OCI-LY3 (cell line): ENCODE measurements around the gene PDF.
A peak's percentile ranks its signal among the peaks of the same experiment; 100 is the strongest.

Experiments used
- H2AFZ ChIP-seq: fragments of 200-600, 300-600 bp; shearing (Covaris generic); 2 replicates; pipeline ENCODE4 v1.6.0; 2014; ENCODE audit warnings: antibody characterized with exemption, low read depth, low read length
- H3K27ac ChIP-seq: fragments of 200-600, 300-600 bp; sonication (generic); 2 replicates; pipeline ENCODE4 v1.5.1; 2014; ENCODE audit warnings: mild to moderate bottlenecking, low read length, moderate library complexity, mixed read lengths
- H3K27me3 ChIP-seq: fragments of 200-600, 300-600 bp; sonication (generic); 2 replicates; pipeline ENCODE4 v1.6.1; 2014; ENCODE audit warnings: low read depth, low read length, mixed read lengths
- H3K36me3 ChIP-seq: fragments of 200-600, 300-600 bp; sonication (generic); replicated peaks from 2 replicates; pipeline ENCODE3; 2014; ENCODE audit warnings: low read depth, low read length, mixed read lengths
- H3K4me1 ChIP-seq: fragments of 300-600, 200-600 bp; sonication (generic); 2 replicates; pipeline ENCODE4 v1.6.1; 2014; ENCODE audit warnings: low read length, mixed read lengths
- H3K4me2 ChIP-seq: fragments of 200-600, 300-600 bp; sonication (generic); 2 replicates; pipeline ENCODE4 v1.6.1; 2014; ENCODE audit warnings: low read length, mixed read lengths
- H3K4me3 ChIP-seq: fragments of 300-600, 200-600 bp; sonication (generic); 2 replicates; pipeline ENCODE4 v1.5.1; 2014; ENCODE audit warnings: antibody characterized with exemption, mild to moderate bottlenecking, low read length, moderate library complexity
- H3K79me2 ChIP-seq: fragments of 300-600, 200-600 bp; shearing (Covaris generic); 2 replicates; pipeline ENCODE4 v1.6.1; 2014; ENCODE audit warnings: mild to moderate bottlenecking, low read length, mixed read lengths
- H3K9ac ChIP-seq: fragments of 300-600, 200-600 bp; shearing (Covaris generic); 2 replicates; pipeline ENCODE4 v1.6.0; 2014; ENCODE audit warnings: mild to moderate bottlenecking, low read length, moderate library complexity
- H3K9me3 ChIP-seq: fragments of 200-600, 300-600 bp; shearing (Covaris generic); 2 replicates; pipeline ENCODE4 v1.6.1; 2014; ENCODE audit warnings: low read length, mixed read lengths; ENCODE audit not compliant: insufficient read depth
- H4K20me1 ChIP-seq: fragments of 200-600, 300-600 bp; sonication (generic); 2 replicates; pipeline ENCODE4 v1.6.1; 2016; ENCODE audit warnings: low read length, mixed read lengths; ENCODE audit not compliant: insufficient read depth
- CTCF ChIP-seq: fragments of 200-600, 300-600 bp; sonication (generic); IDR thresholded peaks from 2 replicates; pipeline ENCODE4 v1.5.1; 2014; ENCODE audit warnings: antibody characterized with exemption, low read length, low read depth
- EZH2phosphoT487 ChIP-seq: fragments of 200-600 bp; shearing (Covaris generic); IDR thresholded peaks from 2 replicates; pipeline ENCODE4 v1.6.1; 2018; ENCODE audit warnings: antibody characterized with exemption, mixed run types, low read depth

PDF gene

DNA sequence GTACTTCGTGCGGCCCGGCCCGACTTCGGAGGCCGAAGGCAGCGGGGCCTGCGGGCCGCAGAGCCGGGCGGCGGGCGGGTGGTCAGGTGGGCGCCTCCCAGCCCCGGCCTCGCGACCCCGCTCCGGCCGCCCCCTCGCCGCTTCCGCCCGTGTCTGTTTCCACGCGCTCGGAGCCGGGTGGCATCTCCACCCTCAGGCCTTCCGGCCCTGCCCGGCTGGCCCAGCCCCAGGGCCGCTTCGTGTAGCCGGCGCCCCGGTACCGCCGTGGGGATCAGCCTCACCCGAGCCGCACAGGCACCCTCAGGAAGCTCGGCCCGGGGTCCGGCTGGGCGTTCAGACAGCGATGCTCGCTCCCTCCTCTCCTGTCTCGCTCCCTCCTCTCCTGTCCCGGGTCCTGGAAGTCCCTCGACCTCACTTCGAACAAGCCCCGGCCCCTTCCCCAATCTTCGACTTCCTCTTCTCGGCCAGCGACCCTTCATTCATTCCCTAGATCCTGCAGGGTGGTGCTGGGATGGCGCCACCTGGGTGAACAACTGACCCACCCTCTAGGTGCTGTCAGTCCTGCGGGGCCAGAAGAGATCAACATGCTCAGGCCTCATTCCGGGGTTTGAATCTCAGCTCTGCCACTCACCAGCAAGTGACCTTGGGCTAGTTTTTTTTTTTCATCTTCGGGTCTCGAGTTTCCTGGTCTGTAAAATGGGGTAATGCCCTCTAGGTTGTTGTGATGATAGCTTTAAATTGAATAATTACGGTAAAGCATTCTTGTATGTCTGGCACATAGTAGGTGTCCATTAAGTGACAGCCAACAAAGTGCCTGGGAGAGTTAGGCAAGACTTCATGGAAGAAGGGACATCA, 18.6 kb downstream of the PDF start:
- H3K9ac ChIP-seq, result peak overlapping the region; percentile 84
- H3K9me3 ChIP-seq, result no peaks in the 10 kb centered on the region
- peak overlapping the region; percentile 93 for H3K4me3 ChIP-seq
- H3K36me3 ChIP-seq, result peaks cover 26% of the 10 kb centered on the region
- H2AFZ ChIP-seq, result no peak overlapping the region
- H3K27me3 ChIP-seq, result no peaks in the 10 kb centered on the region
- peaks cover 6% of the 10 kb centered on the region for H4K20me1 ChIP-seq
- TF ChIP-seq CTCF (peak; percentile 29), EZH2phosphoT487 (no peak)
- peaks cover 3% of the 10 kb centered on the region; the same call in 1 of the 2 replicates for H3K4me1 ChIP-seq
- H3K27ac ChIP-seq, result peak overlapping the region; percentile 49
- H3K79me2 ChIP-seq, result peaks cover 40% of the 10 kb centered on the region
- H3K4me2 ChIP-seq, result peak overlapping the region; percentile 73

- Histone ChIP-seq H3K79me2 (peaks cover 40% of the 10 kb centered on the region), H3K4me1 (peaks cover 3% of the 10 kb centered on the region; the same call in 1 of the 2 replicates), H4K20me1 (peaks cover 6% of the 10 kb centered on the region), H3K4me2 (peak within 1 kb of the TSS; percentile 82), H3K4me3 (peak within 1 kb of the TSS; percentile 93), H2AFZ (peak within 1 kb of the TSS; percentile 73; the same call in 1 of the 2 replicates), H3K27ac (peak within 1 kb of the TSS; percentile 49), H3K27me3 (no peaks in the 10 kb centered on the region), H3K36me3 (peaks cover 18% of the 10 kb centered on the region), H3K9me3 (no peaks in the 10 kb centered on the region), H3K9ac (peak within 1 kb of the TSS; percentile 84)
- peak; percentile 68 for TF ChIP-seq CTCF
- no peak for TF ChIP-seq EZH2phosphoT487
Measured at GRCh38 chr16:69310653-69311532, 19.5 kb downstream of the PDF start, which contains the start of gene VPS4A. TSS of gene VPS4A (plus strand) at chr16:69311350. CDS start at chr16:69311512, 162 bp downstream.

- TF ChIP-seq EZH2phosphoT487 (no peak), CTCF (no peak)
- peaks cover 3% of the 10 kb centered on the region; the same call in 1 of the 2 replicates for H3K4me1 ChIP-seq
Measured at GRCh38 chr16:69309316-69309715, 21.1 kb downstream of the PDF start.

More at GRCh38 chr16:69309316-69309715, 21.1 kb downstream of the PDF start:
- H3K9me3 ChIP-seq, result no peaks in the 10 kb centered on the region
- no peak overlapping the region for H2AFZ ChIP-seq
- H3K9ac ChIP-seq, result no peak overlapping the region
- peaks cover 6% of the 10 kb centered on the region for H4K20me1 ChIP-seq
- no peak overlapping the region for H3K27ac ChIP-seq
- no peak overlapping the region for H3K4me3 ChIP-seq
- H3K79me2 ChIP-seq, result peaks cover 31% of the 10 kb centered on the region
- no peak overlapping the region for H3K4me2 ChIP-seq
- peaks cover 9% of the 10 kb centered on the region for H3K36me3 ChIP-seq
- no peaks in the 10 kb centered on the region for H3K27me3 ChIP-seq
